HG03439 (cell line): Measurements from ENCODE around the gene SELENOS.

Experiments
- ATAC-seq: cut with Tn5 transposase; IDR thresholded peaks from one replicate; pipeline ENCODE4 v1.9.1; 2021; ENCODE audit warnings: mild to moderate bottlenecking, moderate library complexity; ENCODE audit not compliant: unreplicated experiment

The SELENOS gene, protein sequence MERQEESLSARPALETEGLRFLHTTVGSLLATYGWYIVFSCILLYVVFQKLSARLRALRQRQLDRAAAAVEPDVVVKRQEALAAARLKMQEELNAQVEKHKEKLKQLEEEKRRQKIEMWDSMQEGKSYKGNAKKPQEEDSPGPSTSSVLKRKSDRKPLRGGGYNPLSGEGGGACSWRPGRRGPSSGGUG

DNA sequence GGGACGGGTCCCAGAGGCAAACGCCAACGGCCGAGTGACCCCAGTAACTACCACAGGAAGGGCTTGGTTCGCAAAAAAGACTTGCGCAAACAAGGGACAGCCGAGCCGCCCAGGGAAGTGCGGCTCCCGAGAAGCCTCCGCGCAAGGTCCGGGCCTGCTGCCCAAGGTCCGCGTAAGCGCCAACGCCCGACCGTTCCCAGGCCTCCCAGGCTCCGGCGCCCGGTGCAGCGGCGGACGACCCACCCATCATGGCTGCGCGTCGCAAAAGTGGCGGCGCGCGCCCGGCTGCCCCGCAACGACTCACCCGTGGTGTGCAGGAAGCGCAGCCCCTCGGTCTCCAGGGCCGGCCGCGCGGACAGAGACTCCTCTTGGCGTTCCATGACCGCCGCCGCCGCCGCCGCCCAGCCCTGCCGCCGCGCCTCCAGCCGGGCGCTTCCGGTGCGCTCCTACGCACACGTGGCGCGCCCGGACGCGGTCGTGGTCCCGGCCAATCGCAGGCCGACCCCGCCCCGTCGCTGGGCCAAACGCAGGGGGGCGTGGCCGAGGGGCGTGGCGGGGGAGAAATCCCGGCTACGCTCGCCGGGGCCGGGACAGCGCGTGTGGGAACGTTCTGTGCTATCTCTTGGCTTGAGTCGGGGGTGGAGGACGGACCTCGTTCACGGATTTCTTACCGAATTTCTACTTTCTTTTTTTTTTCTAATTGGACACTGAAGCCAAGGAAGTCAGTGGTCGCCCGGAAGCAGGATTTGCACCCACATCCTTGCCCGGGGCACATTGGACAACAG lies at the start of gene SELENOS:
TSS of gene SELENOS (minus strand) at position 448 of the 785 bp plus-strand sequence. CDS start at position 380, 68 bp downstream.
- peak; percentile 84 for ATAC-seq

DNA sequence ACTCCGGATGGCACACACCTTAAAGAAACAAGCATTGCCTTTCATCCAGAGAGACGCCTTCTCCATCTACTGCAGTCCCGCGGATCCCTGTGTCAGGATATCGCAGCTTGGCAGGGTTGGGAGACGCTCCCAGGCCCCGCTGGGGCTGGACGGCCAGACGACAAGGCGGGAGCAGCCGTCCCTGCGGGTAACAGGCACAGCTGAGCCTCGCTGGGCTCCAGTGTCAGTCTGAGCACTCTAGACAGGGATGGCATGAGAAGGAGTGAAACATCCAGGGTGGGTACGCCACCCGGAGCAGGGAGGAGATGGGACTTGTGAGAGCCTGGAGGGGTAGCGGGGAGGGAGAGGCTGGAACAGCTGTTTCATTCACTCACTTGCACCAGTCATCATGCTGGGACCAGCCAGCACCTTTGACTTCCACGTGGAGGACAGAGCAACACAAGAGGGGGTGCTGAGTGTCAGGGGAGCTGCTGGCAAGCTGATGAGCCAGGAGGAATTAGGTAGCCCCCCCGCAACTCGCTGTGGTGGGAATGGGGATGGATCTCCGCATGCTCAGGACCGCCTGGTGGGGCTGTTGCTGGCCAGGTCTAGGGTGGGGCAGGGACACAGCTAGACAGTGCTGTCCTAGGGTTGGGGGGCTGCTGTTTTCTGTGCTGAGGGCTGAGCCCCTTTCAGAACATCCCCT lies 49.3 kb upstream of the SELENOS start:
- no peak for ATAC-seq

DNA sequence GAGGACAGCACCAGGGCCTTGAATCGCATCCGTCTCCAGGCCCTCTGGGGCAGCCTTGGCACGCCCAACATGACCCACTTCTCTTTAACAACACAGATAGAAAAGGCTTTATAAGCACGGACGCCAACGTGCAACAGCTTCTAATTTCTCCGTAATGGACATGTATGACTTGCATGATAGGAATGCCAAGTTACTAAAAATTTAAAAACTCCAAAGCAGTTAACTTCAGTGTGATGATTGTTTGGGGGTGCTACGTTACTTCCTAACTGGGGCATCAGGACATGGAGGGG lies 48.7 kb upstream of the SELENOS start:
- ATAC-seq, result no peak

- ATAC-seq, result no peak
These were observed 48.2 kb upstream of the SELENOS start for GRCh38 chr15:101325263-101326025.

DNA sequence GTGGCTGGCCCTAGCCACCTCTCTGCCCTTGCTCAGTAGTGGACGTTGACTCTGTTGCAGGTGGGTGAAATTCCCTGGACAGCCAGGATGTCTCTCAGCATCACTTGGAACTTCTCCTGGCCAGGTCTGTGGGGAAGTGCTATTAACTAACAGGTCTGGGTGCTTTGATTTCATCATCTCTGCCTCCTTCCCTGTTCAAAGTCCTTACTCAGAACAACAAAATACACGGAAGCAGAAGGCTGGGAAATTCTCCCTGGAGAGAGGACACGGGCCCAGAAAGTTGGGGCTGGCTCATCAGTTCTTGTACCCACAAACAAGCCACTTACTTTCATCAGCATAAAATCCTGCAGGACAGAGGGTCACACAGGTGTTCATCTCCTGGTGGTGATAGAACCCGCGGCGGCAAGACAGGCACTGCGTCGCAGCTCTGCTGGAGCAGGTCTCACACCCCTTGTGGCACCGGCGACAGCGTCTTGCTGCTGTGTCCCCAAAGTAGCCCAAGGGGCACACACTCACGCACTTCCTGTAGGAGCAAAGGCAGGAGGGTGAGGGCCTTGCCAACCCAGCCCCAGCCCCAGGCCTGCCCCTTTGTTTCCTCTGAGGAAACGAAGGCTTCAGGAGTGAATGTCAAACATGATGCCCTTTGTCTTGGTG lies 47.4 kb upstream of the SELENOS start:
- ATAC-seq, result no peak

DNA sequence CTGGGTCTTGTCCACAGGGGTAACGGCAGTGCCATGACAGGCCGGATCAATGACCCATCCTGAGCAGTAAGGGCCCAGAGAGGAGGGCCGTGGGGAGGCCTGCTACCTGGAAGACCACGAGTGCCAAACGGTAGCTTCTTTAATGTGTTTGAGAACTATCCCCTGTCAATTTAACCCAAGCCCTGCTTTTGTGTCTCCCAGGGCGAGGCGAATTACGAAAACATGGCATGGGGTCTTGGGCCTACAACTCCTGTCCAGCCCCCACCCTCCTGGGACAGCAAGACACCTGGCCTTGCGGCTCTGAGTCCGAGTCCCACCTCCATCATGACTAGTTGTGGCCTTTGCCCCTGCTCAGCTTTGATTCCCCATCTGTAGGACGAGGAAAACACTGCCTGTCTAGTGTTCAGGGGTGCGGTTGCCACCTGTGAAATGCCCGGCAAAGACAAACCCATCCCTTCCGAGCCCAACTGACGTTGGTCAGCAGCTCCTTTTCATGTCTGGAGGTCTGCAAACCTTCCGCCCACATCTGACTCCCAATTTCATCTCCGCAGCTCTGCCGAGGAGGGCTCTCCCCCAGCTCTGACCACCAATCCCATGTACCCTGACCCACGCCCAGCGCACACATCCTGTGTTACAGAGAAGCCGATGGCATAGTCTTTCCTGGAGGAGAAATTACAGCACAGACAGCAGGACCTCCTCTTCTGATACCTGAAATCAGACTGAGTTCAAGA lies 46.7 kb upstream of the SELENOS start:
- no peak for ATAC-seq

DNA sequence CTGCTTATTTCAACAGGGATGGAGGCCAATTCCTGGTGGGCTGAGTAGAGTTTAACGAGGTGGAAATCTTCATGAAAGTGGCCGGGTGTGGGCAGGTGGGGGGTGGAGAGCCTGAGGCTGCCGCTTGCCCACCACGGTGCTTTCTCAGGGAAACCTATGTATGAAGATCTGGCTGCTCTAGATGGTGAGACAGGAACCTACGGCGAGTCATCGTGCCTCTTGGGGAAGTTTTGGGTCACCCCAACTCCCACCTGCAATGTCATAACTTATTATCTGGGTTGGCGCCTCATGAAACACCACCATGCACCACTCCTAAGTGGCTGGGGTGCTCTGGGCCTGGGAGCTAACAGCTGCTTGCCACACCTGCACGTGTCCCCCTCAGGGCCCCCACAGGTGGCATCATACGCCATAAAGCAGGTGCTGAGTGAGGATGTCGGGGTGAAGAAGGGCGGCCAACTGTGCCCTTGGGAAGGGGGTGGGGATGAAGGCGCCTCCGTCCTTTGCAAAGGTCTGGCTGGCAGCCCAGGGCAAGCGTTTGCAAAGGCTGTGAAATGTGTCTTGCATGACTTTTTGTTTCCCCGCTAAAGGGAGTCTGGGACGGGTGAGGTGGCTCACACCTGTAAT lies 45.7 kb upstream of the SELENOS start:
- no peak for ATAC-seq

GRCh38 chr15:101322016-101322695 lies 44.9 kb upstream of the SELENOS start:
- no peak for ATAC-seq

GRCh38 chr15:101320501-101321052 lies 43.3 kb upstream of the SELENOS start:
- no peak for ATAC-seq

DNA sequence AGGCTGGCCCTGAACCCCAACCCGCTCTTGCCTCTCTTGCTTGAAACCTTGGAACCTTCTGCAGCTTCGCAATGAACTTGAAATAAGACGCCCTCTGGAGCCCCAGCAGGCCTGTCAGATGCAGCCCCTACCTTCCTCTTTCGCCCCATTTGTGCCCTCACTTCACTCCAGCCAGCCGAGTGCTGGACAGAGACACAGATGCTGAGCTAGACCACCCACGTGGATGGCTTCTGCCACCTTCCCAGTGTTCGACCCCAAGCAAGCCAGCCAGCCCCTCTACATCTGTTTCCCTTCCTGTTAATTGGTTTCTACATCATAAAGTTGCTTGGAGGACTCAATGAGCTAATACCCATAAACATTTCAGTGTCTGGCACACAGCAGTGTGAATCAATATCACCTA lies 41.6 kb upstream of the SELENOS start:
- no peak for ATAC-seq

DNA sequence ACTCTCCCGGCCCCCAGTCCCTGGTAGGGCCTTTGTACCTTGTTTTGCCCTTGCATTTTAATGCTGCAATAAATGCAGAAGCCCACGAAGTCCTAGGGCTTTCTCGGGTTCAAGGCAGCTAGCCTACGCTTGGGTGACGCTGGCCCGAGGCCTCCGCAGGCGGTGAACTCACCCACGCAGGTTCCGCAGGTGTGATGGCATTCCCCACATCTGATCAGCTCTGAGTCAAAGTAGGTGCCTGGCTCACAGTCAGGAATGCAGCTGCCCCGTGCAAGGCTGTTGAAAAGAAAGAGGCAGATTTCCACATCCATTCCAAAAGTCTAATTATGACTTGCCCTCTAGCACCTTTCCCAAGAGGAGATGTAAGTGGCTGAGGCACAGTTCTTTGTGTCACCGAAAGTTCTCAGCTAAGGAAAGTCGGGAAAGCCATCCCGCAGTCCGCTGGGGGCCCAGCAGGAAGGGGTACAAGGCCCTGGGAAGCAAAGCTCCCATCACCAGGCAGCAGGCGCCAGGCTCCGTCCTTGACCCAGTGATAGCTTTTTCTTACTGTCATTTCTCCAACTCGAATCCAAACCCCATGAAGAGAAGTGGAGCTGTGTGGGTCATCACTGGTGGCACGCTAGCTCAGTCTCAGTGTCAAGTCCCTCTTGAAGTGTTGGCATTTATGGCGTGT lies 41.0 kb upstream of the SELENOS start:
- ATAC-seq, result no peak

DNA sequence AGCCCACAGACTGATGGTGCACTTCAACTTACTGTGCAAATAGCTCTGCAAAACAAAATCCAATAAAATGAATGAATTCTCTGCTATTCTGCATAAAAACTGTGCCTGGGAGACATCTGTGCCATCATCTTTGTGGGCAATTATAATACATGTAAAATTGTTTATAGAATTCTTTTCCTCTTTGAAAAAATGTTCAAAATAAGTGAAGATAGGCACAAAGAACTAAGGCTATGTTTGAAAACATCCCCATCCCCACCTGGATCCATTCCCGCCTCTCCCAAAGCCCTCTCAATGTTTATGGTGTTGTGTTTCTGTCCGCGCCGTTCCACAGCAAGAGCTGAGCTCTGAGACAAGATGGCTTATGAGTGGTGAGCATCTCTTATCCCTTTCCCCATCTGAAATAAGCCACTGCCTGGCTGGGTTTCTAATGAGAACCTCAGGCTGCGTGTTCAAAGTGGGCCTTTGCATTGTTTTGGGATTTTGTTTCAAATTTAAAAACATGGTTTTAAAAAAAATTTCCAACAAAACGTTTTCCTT lies 40.1 kb upstream of the SELENOS start:
- no peak for ATAC-seq

- ATAC-seq, result no peak
These were observed 39.2 kb upstream of the SELENOS start for GRCh38 chr15:101316529-101316928.

GRCh38 chr15:101315736-101316135 lies 38.5 kb upstream of the SELENOS start:
- ATAC-seq, result no peak

DNA sequence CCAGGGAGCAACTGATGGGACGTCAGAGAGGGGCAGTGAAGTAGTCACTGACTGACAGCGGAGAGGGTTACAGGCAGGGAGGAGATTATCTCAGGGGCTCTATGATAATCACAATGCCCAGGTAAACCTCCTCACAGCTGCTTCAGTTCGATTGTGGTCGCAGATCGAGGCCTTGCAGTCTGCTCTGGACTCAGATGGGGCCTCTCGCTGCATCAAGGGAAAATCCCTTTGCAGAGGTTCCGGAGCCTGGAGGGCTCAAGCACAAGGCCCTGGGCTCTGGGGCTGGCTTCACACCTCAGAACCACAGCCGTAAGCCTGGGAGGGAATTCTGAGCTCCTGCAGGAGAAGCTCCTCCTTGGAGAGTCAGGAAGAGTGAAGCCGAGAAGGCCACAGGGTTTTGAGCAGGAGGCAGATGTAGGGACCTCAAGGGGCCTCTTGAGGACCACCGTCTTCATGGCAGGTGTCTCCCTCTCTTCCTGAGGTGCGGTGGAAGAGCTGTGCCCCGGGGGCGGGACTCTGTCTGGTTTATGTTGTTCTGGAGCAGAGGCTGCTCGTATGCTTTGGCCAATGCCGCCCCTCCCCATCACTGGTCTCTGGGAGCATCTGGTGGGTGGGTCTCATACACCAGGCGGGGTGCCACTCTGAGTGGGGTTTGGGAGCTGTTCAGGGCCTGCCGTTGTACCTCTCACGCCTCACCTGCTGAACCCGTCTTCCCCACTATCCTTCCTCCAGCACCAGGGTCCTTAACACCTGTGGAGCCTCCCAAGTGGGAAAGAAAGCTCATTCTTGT lies 37.2 kb upstream of the SELENOS start:
- ATAC-seq, result no peak

DNA sequence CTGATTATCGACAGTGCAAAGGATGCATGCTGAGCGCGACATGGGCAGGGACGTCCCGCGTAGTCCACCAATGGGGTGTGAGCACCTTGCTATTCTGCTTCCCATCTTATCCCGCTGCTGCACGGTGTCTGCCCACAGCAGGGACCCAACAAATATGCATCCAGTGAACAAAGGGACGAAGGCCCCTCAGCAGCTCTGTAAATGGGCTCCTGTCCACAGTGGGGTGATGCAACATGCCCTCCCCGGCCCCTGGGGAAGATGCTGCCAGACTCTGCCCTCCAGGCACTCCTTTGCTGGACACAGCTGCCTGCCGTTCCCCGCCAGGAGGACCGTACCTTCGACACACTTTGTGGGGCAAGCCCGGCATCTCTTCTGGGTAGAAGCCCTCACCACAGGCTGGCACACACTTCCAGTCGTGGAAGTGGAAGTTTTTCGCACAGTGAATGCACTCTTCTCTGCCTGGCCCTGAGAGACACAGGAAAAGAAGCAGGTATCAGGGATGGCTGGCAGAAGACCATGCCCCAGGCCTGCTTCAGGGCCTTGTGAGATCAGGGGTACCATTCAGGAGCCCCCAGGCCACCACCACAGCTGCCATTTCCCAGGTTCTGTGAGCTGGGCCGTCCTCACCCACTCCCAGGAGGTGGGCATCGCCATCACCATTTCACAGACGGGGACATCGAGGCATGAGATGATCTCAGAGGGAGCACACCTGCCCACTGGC lies 35.9 kb upstream of the SELENOS start:
- no peak for ATAC-seq

- ATAC-seq, result no peak
These were observed 33.2 kb upstream of the SELENOS start for GRCh38 chr15:101310508-101310907.
